Activated naive CD8-positive, alpha-beta T cell treated with anti-CD3 and anti-CD28 coated beads for 36 hours (primary cell): ENCODE data around the gene AHDC1. TPM values are rescaled to one million over a fixed set of nuclear protein-coding genes. Genes with fewer than 3 reads are reported as not detected.
"Not testable (repeated sequence)": the region's sequence is repeated elsewhere in the genome, so short reads cannot be mapped to it uniquely, and the experiment has no call there.

Experiments
- DNase-seq: peaks from one replicate; pipeline ENCODE4 v3.0.0; 2021
- H3K27ac Mint-ChIP-seq: one replicate; pipeline ENCODE4 v1.8.0; 2022; ENCODE audit warnings: mild to moderate bottlenecking, moderate library complexity, mixed read lengths
- H3K27me3 Mint-ChIP-seq: one replicate; pipeline ENCODE4 v1.8.0; 2022; ENCODE audit warnings: mild to moderate bottlenecking, mixed read lengths
- H3K36me3 Mint-ChIP-seq: one replicate; pipeline ENCODE4 v1.8.0; 2021; ENCODE audit warnings: mild to moderate bottlenecking, mixed read lengths
- H3K4me1 Mint-ChIP-seq: one replicate; pipeline ENCODE4 v1.8.0; 2021; ENCODE audit warnings: mixed read lengths
- H3K4me3 Mint-ChIP-seq: one replicate; pipeline ENCODE4 v1.8.0; 2022; ENCODE audit warnings: mild to moderate bottlenecking, moderate library complexity, mixed read lengths
- H3K9me3 Mint-ChIP-seq: one replicate; pipeline ENCODE4 v1.8.0; 2022; ENCODE audit warnings: mixed read lengths
- total RNA-seq, 2 experiments: library from RNA; stranded (reverse); gene quantifications; one replicate each; pipeline ENCODE4 v1.2.3, GENCODE V29; 2021

The AHDC1 gene
- total RNA-seq, 2 experiments from 2014 or later = 10.0 to 12.0 TPM

- Mint-ChIP-seq H3K36me3 (no peaks in the 10 kb centered on the region), H3K27me3 (no peaks in the 10 kb centered on the region), H3K9me3 (no peaks in the 10 kb centered on the region), H3K27ac (no peak overlapping the region), H3K4me1 (peaks cover 4% of the 10 kb centered on the region), H3K4me3 (no peak overlapping the region)
- no peak for DNase-seq
Observed at GRCh38 chr1:27544834-27545233, 59.1 kb downstream of the AHDC1 start.

- Mint-ChIP-seq H3K36me3 (no peaks in the 10 kb centered on the region), H3K4me1 (peaks cover 4% of the 10 kb centered on the region), H3K27me3 (no peaks in the 10 kb centered on the region), H3K4me3 (no peak overlapping the region), H3K27ac (no peak overlapping the region), H3K9me3 (no peaks in the 10 kb centered on the region)
- no peak for DNase-seq
Observed at GRCh38 chr1:27543284-27543683, 60.7 kb downstream of the AHDC1 start.

- H3K36me3 Mint-ChIP-seq = no peaks in the 10 kb centered on the region
- H3K27me3 Mint-ChIP-seq = no peaks in the 10 kb centered on the region
- no peak overlapping the region for H3K27ac Mint-ChIP-seq
- no peak overlapping the region for H3K4me3 Mint-ChIP-seq
- DNase-seq = no peak
- H3K9me3 Mint-ChIP-seq = no peaks in the 10 kb centered on the region
- peaks cover 4% of the 10 kb centered on the region for H3K4me1 Mint-ChIP-seq
Observed at GRCh38 chr1:27542463-27543273, 61.3 kb downstream of the AHDC1 start.

- DNase-seq = no peak
- Mint-ChIP-seq H3K4me3 (no peak overlapping the region), H3K27ac (no peak overlapping the region), H3K9me3 (no peaks in the 10 kb centered on the region), H3K4me1 (peaks cover 4% of the 10 kb centered on the region), H3K36me3 (no peaks in the 10 kb centered on the region), H3K27me3 (no peaks in the 10 kb centered on the region)
Observed at GRCh38 chr1:27539901-27540861, 63.8 kb downstream of the AHDC1 start.

- no peaks in the 10 kb centered on the region for H3K27me3 Mint-ChIP-seq
- DNase-seq = no peak
- H3K27ac Mint-ChIP-seq = no peak overlapping the region
- H3K9me3 Mint-ChIP-seq = no peaks in the 10 kb centered on the region
- peaks cover 4% of the 10 kb centered on the region for H3K4me1 Mint-ChIP-seq
- no peak overlapping the region for H3K4me3 Mint-ChIP-seq
- H3K36me3 Mint-ChIP-seq = no peaks in the 10 kb centered on the region
Observed at GRCh38 chr1:27538793-27539192, 65.2 kb downstream of the AHDC1 start.

- H3K27ac Mint-ChIP-seq, H3K27me3 Mint-ChIP-seq, DNase-seq, H3K4me3 Mint-ChIP-seq, H3K4me1 Mint-ChIP-seq, H3K9me3 Mint-ChIP-seq, H3K36me3 Mint-ChIP-seq: not testable (repeated sequence)
Observed at GRCh38 chr1:27538305-27538676, 65.7 kb downstream of the AHDC1 start.

- H3K9me3 Mint-ChIP-seq = no peaks in the 10 kb centered on the region
- no peaks in the 10 kb centered on the region for H3K36me3 Mint-ChIP-seq
- no peak overlapping the region for H3K27ac Mint-ChIP-seq
- H3K4me1 Mint-ChIP-seq = peaks cover 10% of the 10 kb centered on the region
- DNase-seq = no peak
- no peak overlapping the region for H3K4me3 Mint-ChIP-seq
- H3K27me3 Mint-ChIP-seq = no peaks in the 10 kb centered on the region
Observed at GRCh38 chr1:27536767-27537166, 67.2 kb downstream of the AHDC1 start.

GRCh38 chr1:27536010-27536757 lies 67.8 kb downstream of the AHDC1 start:
- H3K4me3 Mint-ChIP-seq = no peak overlapping the region
- H3K4me1 Mint-ChIP-seq = peaks cover 10% of the 10 kb centered on the region
- H3K27ac Mint-ChIP-seq = no peak overlapping the region
- H3K27me3 Mint-ChIP-seq = no peaks in the 10 kb centered on the region
- DNase-seq = no peak
- no peaks in the 10 kb centered on the region for H3K9me3 Mint-ChIP-seq
- no peaks in the 10 kb centered on the region for H3K36me3 Mint-ChIP-seq

GRCh38 chr1:27535386-27535785 lies 68.6 kb downstream of the AHDC1 start:
- H3K9me3 Mint-ChIP-seq = no peaks in the 10 kb centered on the region
- DNase-seq = no peak
- no peak overlapping the region for H3K4me3 Mint-ChIP-seq
- peaks cover 10% of the 10 kb centered on the region for H3K4me1 Mint-ChIP-seq
- H3K27ac Mint-ChIP-seq = no peak overlapping the region
- no peaks in the 10 kb centered on the region for H3K36me3 Mint-ChIP-seq
- no peaks in the 10 kb centered on the region for H3K27me3 Mint-ChIP-seq

- no peaks in the 10 kb centered on the region for H3K9me3 Mint-ChIP-seq
- H3K27me3 Mint-ChIP-seq = no peaks in the 10 kb centered on the region
- no peak overlapping the region for H3K4me3 Mint-ChIP-seq
- peak overlapping the region; percentile 39 for H3K27ac Mint-ChIP-seq
- H3K4me1 Mint-ChIP-seq = peaks cover 18% of the 10 kb centered on the region
- no peak for DNase-seq
- H3K36me3 Mint-ChIP-seq = no peaks in the 10 kb centered on the region
Observed at GRCh38 chr1:27531959-27532685, 71.8 kb downstream of the AHDC1 start.

GRCh38 chr1:27530192-27530591 lies 73.8 kb downstream of the AHDC1 start:
- H3K36me3 Mint-ChIP-seq = peaks cover 10% of the 10 kb centered on the region
- no peak overlapping the region for H3K27ac Mint-ChIP-seq
- no peaks in the 10 kb centered on the region for H3K9me3 Mint-ChIP-seq
- H3K27me3 Mint-ChIP-seq = no peaks in the 10 kb centered on the region
- peaks cover 33% of the 10 kb centered on the region for H3K4me1 Mint-ChIP-seq
- no peak for DNase-seq
- no peak overlapping the region for H3K4me3 Mint-ChIP-seq

GRCh38 chr1:27529704-27530018 lies 74.3 kb downstream of the AHDC1 start:
- no peaks in the 10 kb centered on the region for H3K27me3 Mint-ChIP-seq
- H3K36me3 Mint-ChIP-seq = peaks cover 12% of the 10 kb centered on the region
- no peak overlapping the region for H3K4me3 Mint-ChIP-seq
- no peaks in the 10 kb centered on the region for H3K9me3 Mint-ChIP-seq
- no peak overlapping the region for H3K27ac Mint-ChIP-seq
- peaks cover 36% of the 10 kb centered on the region for H3K4me1 Mint-ChIP-seq
- no peak for DNase-seq

GRCh38 chr1:27528818-27529703 lies 74.9 kb downstream of the AHDC1 start:
- Mint-ChIP-seq H3K27me3 (no peaks in the 10 kb centered on the region), H3K4me3 (no peak overlapping the region), H3K36me3 (peaks cover 12% of the 10 kb centered on the region), H3K4me1 (peaks cover 41% of the 10 kb centered on the region), H3K27ac (no peak overlapping the region), H3K9me3 (no peaks in the 10 kb centered on the region)
- DNase-seq = no peak
